T47D (cell line): ENCODE data around the gene HHATL.

ENCODE experiments used
- DNase-seq, 2 experiments: peaks; one replicate each; pipeline versions ENCODE4 v3.0.0 to v3.0.0-alpha.2; 2011 to 2012; ENCODE audit warnings: low read depth in 1 of 2, low spot score in 1 of 2
- JUND ChIP-seq: IDR thresholded peaks from 2 replicates; pipeline ENCODE4 v1.6.1; 2012; ENCODE audit warnings: low read depth
- in situ Hi-C: cut with HindIII; loops from 2 replicates; pipeline ENCODE4 v1.10.0; 2016; ENCODE audit warnings: low sequenced_read_pairs, low pct_unique_long_range_greater_than_20kb

HHATL gene

GRCh38 chr3:42688487-42689420, 13.8 kb downstream of the HHATL start:
- in situ Hi-C loops = no loop called here
- no peak for TF ChIP-seq JUND
- DNase-seq = no peak

GRCh38 chr3:42688016-42688415, 14.6 kb downstream of the HHATL start:
- DNase-seq = no peak
- in situ Hi-C loops = no loop called here
- TF ChIP-seq JUND = no peak

GRCh38 chr3:42686832-42687650, 15.6 kb downstream of the HHATL start:
- no peak for TF ChIP-seq JUND
- no peak for DNase-seq
- in situ Hi-C loops = no loop called here

GRCh38 chr3:42685891-42686820, 16.4 kb downstream of the HHATL start:
- in situ Hi-C loops = no loop called here

GRCh38 chr3:42685363-42685881, 17.2 kb downstream of the HHATL start, which contains the start of gene KLHL40:
Gene KLHL40, plus strand, starts transcription at chr3:42685537. Its CDS starts 82 bp downstream, at chr3:42685619.
- DNase-seq = no peak
- in situ Hi-C loops = no loop called here
- no peak for TF ChIP-seq JUND

More at GRCh38 chr3:42685891-42686820, 16.4 kb downstream of the HHATL start:
- TF ChIP-seq JUND = no peak
- no peak for DNase-seq

- in situ Hi-C loops = no loop called here
- DNase-seq = no peak
- no peak for TF ChIP-seq JUND
Measured at GRCh38 chr3:42684632-42685362, 17.8 kb downstream of the HHATL start.

GRCh38 chr3:42683875-42684598, 18.6 kb downstream of the HHATL start:
- peak in 1 of 2 experiments; percentile 47 for DNase-seq
- no peak for TF ChIP-seq JUND
- in situ Hi-C loops = no loop called here

GRCh38 chr3:42682301-42683070, 20.1 kb downstream of the HHATL start:
- in situ Hi-C loops = no loop called here
- TF ChIP-seq JUND = no peak
- DNase-seq = no peak

GRCh38 chr3:42681361-42682038, 21.1 kb downstream of the HHATL start:
- no peak for DNase-seq
- in situ Hi-C loops = no loop called here
- no peak for TF ChIP-seq JUND
